Body of pancreas (tissue), 4 donors: Measurements from ENCODE around the gene ELL2.

Experiments
- CTCF ChIP-seq, 7 experiments: fragments of 450-650 bp in 4 of 7; fragments of 200-600 bp in 3 of 7; sonication (generic) in 3 of 7; IDR thresholded peaks; one replicate each; pipeline ENCODE4 v1.5.1; 2016 to 2019; ENCODE audit warnings: antibody characterized with exemption in 7 of 7
- POLR2A ChIP-seq, 3 donors: fragments of 450-650 bp; IDR thresholded peaks; one replicate each; pipeline ENCODE4 v1.6.1; 2016; ENCODE audit warnings: antibody characterized with exemption in 3 of 3, mild to moderate bottlenecking in 2 of 3

DNA sequence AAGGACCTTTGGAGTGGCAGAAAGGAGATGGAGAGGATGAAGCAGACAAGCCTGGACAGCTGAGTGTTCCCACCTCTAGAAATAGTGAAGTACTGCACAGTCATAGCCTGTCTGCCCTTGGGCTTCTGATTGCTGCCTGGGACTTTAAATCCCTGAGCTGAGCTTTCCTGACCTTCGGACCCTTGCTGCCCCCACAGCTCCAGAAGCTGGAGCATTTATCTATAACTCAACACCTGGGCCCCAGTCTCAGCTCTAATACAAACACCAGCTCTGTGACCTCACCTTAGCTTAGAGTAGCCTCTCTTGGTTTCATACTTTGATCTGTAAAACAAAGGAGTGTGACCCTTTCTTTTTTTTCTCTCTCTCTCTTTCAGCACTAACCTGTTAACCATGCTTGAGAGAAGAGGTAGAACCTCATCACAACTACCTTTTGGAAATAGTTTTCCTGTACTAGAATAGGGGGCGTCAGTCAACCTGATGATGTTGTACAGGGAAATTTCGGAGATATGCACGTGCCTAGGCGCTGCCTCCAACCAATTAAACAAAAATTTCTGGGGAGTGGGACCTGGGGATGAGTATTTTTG, 25.4 kb upstream of the ELL2 start:
- TF ChIP-seq POLR2A (IDR thresholded peaks at IDR 0.05) (peak in 2 of 3 donors; percentile 23 to 43), CTCF (IDR thresholded peaks at IDR 0.05) (no peak)
